AG04450 (cell line): Measurements from ENCODE around the gene KCNMA1. TPM values are rescaled to one million over a fixed set of nuclear protein-coding genes. Genes with fewer than 3 reads are reported as not detected.

Source experiments
- CTCF ChIA-PET: fragments of 300-600, 350-600 bp; formaldehyde crosslinking; extraction: SDS; loops from one replicate; lab custom pipeline; 2022; ENCODE audit warnings: antibody characterized with exemption, inconsistent platforms; lab: Charles Lee
- POLR2A ChIA-PET: fragments of 350-600 bp; formaldehyde crosslinking; extraction: SDS; loops from one replicate; lab custom pipeline; 2021; ENCODE audit warnings: antibody characterized with exemption, inconsistent platforms; lab: Yijun Ruan, JAX
- DNase-seq: peaks from one replicate; pipeline ENCODE4 v3.0.0-alpha.2; 2011; ENCODE audit warnings: low read depth, low spot score
- H3K27ac ChIP-seq: one replicate; pipeline ENCODE4 v1.5.1; 2012; ENCODE audit warnings: low read depth, low read length, control low read depth
- H3K27me3 ChIP-seq: one replicate; pipeline ENCODE4 v1.6.0; 2012; ENCODE audit warnings: low read length; ENCODE audit not compliant: control insufficient read depth, insufficient read depth
- H3K4me3 ChIP-seq: 2 replicates; pipeline ENCODE4 v1.5.1; 2011; ENCODE audit warnings: mild to moderate bottlenecking, low read depth, low read length, control low read depth
- H3K9me3 ChIP-seq: 2 replicates; pipeline ENCODE4 v1.5.1; 2012; ENCODE audit warnings: low read length; ENCODE audit not compliant: control insufficient read depth, insufficient read depth
- polyA plus RNA-seq: library from polyadenylated mRNA; depleted of rRNA; stranded (reverse); fragments of >200 nt; gene quantifications from 2 replicates; pipeline ENCODE4 v1.2.3, GENCODE V29; 2011
- TF ChIP-seq, protein P1 (sequence below): IDR thresholded peaks from 2 replicates; pipeline ENCODE4 v1.5.1; 2011; ENCODE audit warnings: low read depth, low read length, control low read depth, inconsistent platforms

The KCNMA1 gene
- polyA plus RNA-seq, 1 experiment: 58.8 TPM

DNA sequence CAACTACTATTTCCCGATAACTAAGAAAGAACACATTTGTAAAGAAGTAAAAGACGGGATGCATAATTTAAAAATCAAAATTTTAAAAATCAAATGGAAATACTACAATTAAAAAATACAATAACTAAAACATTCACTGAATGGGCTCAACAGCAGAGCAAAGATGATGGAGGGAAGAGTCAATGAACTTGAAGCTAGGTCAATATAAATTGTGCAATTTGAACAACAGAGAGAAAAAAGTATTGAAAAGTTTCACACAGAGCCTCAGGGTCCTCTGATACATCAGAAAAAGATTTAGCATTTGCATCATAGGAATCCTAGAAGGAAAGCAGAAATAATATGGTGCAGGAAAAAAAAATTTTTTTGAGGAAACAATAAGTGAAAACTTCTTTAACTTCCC lies 581.0 kb downstream of the KCNMA1 start:
- H3K9me3 ChIP-seq: no peaks in the 10 kb centered on the region
- DNase-seq: no peak
- ChIA-PET POLR2A (no interaction called here), CTCF (no interaction called here)
- H3K27ac ChIP-seq: no peak overlapping the region
- H3K4me3 ChIP-seq: no peak overlapping the region
- TF ChIP-seq, protein P1, sequence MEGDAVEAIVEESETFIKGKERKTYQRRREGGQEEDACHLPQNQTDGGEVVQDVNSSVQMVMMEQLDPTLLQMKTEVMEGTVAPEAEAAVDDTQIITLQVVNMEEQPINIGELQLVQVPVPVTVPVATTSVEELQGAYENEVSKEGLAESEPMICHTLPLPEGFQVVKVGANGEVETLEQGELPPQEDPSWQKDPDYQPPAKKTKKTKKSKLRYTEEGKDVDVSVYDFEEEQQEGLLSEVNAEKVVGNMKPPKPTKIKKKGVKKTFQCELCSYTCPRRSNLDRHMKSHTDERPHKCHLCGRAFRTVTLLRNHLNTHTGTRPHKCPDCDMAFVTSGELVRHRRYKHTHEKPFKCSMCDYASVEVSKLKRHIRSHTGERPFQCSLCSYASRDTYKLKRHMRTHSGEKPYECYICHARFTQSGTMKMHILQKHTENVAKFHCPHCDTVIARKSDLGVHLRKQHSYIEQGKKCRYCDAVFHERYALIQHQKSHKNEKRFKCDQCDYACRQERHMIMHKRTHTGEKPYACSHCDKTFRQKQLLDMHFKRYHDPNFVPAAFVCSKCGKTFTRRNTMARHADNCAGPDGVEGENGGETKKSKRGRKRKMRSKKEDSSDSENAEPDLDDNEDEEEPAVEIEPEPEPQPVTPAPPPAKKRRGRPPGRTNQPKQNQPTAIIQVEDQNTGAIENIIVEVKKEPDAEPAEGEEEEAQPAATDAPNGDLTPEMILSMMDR: no peak
- no peaks in the 10 kb centered on the region for H3K27me3 ChIP-seq

- Histone ChIP-seq H3K4me3 (no peak overlapping the region), H3K27ac (no peak overlapping the region), H3K9me3 (no peaks in the 10 kb centered on the region), H3K27me3 (no peaks in the 10 kb centered on the region)
- ChIA-PET CTCF (no interaction called here), POLR2A (interaction anchor here (0.7 kb wide), 1 partner anchor 1768 kb away, joined by 6 read pairs; no protein-coding TSS in a partner anchor)
- no peak for DNase-seq
- TF ChIP-seq, protein P1: no peak
These were observed 585.0 kb downstream of the KCNMA1 start for GRCh38 chr10:77052593-77052992.

DNA sequence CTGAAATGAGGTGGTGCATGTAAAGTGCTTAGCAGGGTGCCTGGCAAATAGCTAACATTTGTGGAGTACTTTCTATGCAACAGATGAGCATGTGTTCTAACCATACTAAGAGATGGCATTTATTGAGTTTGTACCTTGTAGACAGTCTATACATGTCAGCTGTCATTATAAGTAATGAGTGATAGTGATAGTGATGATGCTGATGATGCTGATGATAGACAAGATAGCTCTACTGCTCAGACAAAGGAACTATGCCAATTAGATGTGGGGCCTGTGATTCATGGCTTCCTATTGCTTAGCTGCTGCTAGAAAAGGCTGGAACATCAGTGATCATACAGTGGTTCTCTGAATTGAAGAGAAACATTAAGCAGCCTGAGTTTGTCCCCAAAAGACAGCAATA lies 585.8 kb downstream of the KCNMA1 start:
- DNase-seq: no peak
- no peaks in the 10 kb centered on the region for H3K27me3 ChIP-seq
- TF ChIP-seq, protein P1: no peak
- CTCF ChIA-PET: no interaction called here
- H3K4me3 ChIP-seq: no peak overlapping the region
- POLR2A ChIA-PET: no interaction called here
- H3K27ac ChIP-seq: no peak overlapping the region
- no peaks in the 10 kb centered on the region for H3K9me3 ChIP-seq

DNA sequence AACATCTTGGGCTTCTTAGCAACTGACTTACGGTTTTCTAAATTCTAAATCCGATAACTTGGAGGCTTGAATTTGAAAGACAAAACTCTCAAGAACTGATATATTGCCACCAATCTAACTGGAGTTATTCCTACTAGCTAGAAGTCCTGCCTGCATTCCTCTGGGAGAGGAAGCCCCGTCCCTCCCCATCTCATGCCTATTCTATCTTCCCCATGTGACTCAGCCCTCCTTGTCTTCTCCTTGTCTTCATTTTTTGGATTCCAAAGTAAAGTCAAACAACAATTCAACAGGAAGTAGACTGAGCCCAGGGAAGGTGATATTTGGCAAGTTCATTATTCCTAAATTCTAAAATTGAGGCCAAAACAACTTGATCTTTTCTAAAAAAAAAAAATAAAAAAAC lies 587.7 kb downstream of the KCNMA1 start:
- ChIA-PET POLR2A (no interaction called here), CTCF (no interaction called here)
- no peaks in the 10 kb centered on the region for H3K9me3 ChIP-seq
- H3K27ac ChIP-seq: no peak overlapping the region
- H3K27me3 ChIP-seq: no peaks in the 10 kb centered on the region
- no peak overlapping the region for H3K4me3 ChIP-seq
- TF ChIP-seq, protein P1: no peak
- DNase-seq: no peak

DNA sequence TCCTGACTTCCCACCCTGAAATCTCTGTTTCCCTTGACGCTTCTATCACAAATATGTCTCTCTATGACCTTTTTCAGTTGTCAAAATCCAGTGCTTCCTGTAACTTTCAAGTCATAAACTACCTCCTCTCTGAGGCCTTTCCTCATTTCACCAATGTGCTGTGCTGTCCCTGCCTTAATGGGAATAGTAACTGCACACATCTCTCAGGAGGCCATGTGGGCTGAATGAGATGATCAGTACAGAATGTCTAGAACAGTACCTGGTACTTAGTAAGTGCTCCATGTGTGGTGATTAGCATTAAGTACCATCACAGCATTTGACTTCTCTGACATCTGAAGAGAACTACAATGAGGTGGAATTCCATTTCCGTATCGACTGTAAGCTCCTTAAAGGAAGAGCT lies 588.5 kb downstream of the KCNMA1 start:
- H3K4me3 ChIP-seq: no peak overlapping the region
- no peak for DNase-seq
- no peaks in the 10 kb centered on the region for H3K27me3 ChIP-seq
- H3K9me3 ChIP-seq: no peaks in the 10 kb centered on the region
- ChIA-PET POLR2A (no interaction called here), CTCF (no interaction called here)
- TF ChIP-seq, protein P1: no peak
- no peak overlapping the region for H3K27ac ChIP-seq
